ENCODE measurements around the gene CNTNAP5.

The CNTNAP5 gene

DNA sequence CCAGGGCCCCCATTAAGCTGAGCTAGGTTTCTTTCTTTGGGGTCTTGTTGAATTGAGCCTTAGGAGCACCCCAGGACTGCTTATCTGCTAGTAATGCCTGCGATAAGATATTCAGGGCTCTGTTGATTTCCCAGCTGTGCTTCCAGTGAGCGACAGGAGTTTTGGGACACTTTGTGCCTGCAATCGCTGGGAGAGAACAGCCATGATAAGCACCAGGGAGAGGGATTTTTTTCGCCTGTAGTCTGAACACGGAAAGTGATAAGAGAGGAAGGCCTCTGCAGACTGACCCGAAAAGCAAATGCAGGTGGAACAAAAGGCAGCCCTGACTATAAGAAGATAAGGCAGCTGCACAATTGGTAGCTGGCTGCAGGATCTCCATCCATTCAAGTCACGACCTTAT is 244.3 kb downstream of the CNTNAP5 start:
- no peak for DNase-seq (ENCODE audit: low read depth)

- no peak for DNase-seq (ENCODE audit: low read depth)
Observed at GRCh38 chr2:124272261-124272841, 247.3 kb downstream of the CNTNAP5 start.

GRCh38 chr2:124281541-124281940 is 256.5 kb downstream of the CNTNAP5 start:
- no peak for DNase-seq (ENCODE audit: low read depth)

DNA sequence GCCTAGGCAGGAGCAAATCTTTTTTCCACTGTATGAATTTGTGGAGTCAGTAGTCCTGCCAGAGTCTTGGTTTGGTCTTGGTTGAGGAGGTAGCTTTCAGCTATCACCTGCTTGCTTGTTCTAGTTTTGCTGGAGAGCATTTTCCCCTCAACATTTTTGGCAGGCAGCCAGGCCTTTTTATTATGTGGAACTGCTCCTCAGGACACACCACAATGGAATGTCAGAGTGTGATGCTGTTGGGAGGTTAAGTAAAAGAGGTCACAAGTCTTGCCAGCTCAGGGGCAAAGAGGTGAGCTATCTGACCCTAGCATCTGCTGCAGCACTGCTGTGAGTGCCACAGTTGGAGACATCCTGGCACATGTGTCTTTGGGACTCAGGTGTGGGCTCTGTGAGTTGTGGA is 258.0 kb downstream of the CNTNAP5 start:
- no peak for DNase-seq (ENCODE audit: low read depth)

GRCh38 chr2:124286089-124286783 is 261.1 kb downstream of the CNTNAP5 start:
- no peak for DNase-seq (ENCODE audit: low read depth)

DNA sequence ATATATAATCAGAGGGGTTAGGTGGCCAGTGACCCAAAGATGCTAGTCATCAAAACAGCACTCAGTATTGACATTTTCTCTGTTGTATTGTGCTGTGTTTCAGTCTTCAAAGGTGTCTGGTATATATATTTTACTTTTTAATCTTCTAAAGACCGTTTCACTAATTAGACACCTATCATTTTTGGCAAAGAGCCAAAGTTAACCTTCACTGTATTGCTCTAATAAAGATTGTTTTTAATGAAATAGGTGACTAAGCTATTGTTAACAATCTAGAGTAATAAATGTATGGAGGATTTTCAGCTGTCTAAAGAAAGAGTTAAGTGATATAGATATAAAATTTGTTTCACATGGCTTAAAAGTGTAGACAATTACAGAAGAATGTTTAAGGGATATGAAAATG is 264.0 kb downstream of the CNTNAP5 start:
- no peak for DNase-seq (ENCODE audit: low read depth)

DNA sequence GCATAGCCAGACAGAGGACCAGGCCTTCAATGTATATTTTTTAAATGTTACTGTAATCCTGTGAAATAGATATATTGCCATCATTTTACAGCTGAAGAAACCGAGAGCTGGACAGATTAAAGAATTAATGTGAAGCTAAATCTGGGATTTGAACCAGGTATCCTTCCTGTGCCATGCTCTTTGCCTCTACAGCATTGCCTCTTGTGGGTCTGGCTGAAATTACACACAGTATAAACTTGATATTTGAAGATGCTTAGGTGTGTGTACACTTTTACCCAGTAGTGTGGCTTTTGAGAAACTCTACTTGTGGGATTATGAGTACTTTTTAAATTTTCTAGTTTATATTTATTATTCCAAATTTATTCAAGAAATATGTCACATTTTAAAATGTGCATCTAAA is 264.5 kb downstream of the CNTNAP5 start:
- DNase-seq (ENCODE audit: low read depth): no peak

- DNase-seq (ENCODE audit: low read depth): no peak
Observed at GRCh38 chr2:124296470-124296869, 271.4 kb downstream of the CNTNAP5 start.

DNA sequence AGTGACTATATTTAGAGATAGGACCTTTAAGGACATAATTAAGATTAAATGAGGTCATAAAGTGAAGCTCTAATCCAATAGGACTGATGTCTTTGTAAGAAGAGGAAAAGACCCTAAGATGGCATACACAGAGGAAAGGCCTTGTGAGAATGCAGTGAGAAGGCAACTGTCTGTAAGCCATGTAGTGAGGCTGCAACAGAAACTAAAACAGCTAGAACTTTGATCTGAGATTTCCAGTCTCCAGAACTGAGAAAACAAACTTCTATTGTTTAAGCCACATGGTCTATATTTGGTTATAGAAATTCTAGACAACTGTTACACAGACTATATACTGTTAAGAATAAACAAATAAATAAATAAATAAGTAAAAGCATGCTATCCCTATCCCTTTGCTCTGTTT is 276.8 kb downstream of the CNTNAP5 start:
- no peak for DNase-seq (ENCODE audit: low read depth)

- DNase-seq (ENCODE audit: low read depth): no peak
Observed at GRCh38 chr2:124308319-124309062, 283.4 kb downstream of the CNTNAP5 start.

- DNase-seq (ENCODE audit: low read depth): no peak
Observed at GRCh38 chr2:124309563-124310138, 284.6 kb downstream of the CNTNAP5 start.

DNA sequence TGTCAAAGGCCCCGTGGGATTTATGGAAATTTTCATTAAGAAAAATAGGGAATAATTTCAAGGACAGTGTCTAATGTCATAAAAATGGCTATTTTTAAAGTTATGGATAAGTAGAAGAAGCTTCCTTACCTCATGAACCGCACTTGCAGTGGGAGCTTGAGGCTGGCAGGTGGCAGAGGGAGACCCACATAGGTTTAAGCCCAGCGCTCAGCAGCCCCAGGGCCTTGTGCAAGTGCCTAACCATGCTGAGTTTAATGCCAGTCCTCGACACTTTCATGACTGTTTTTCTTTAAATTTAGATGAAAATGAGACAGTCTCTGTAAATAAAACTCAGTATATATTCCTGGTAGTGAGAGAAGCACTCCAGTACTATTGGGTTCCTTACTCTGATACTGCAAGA is 285.6 kb downstream of the CNTNAP5 start:
- no peak for DNase-seq (ENCODE audit: low read depth)

DNA sequence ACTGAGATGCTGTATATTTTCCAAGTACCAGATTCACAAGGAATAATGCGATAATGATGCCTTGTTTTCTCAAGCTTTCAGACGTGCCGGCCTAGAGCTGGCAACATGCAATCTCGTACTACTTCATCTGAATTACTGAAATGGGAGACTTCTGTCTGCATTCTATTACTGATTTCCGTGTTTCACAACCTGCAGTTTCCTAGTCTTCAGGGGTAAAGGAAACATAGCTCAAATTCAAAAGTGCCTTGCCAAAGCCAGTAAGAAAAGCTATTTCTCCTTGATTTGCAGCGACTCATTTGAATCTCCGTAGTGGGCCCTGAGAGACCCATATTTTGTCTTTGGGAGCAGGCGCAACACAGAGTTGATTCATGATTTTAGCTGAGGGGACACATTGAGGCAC is 289.0 kb downstream of the CNTNAP5 start:
- no peak for DNase-seq (ENCODE audit: low read depth)

DNA sequence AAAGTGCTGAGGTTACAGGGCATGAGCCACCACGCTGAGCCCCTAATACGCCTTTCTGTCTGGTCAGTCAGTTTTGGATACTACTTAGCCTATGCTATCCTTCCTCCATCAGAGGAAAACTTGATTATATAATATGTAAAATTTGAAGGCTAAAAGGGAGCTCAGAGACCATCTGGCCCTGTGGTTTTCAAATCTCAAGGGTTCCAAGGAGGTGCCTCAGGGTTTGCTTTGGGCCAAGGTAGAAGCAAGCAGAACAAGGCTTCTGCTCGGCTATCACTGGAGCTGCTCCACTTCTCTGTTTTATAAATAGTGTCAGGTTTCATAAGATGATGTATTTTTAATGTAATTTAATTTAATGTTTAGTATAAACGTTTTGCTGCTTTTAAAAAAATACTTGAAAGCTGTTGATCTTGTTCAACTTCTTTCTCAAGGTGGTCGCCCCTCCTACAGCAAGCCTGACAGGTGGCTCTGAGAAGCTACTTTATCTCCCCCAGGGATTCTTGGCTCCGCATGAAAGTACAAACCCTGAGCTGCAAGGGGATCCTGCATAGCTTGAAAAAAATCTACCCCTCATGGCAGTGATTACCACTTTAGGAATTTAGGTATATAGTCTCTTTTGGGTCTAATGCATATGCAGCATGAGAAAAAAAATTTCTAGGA is 290.3 kb downstream of the CNTNAP5 start:
- DNase-seq (ENCODE audit: low read depth): no peak

GRCh38 chr2:124316133-124316532 is 291.0 kb downstream of the CNTNAP5 start:
- DNase-seq (ENCODE audit: low read depth): no peak

DNA sequence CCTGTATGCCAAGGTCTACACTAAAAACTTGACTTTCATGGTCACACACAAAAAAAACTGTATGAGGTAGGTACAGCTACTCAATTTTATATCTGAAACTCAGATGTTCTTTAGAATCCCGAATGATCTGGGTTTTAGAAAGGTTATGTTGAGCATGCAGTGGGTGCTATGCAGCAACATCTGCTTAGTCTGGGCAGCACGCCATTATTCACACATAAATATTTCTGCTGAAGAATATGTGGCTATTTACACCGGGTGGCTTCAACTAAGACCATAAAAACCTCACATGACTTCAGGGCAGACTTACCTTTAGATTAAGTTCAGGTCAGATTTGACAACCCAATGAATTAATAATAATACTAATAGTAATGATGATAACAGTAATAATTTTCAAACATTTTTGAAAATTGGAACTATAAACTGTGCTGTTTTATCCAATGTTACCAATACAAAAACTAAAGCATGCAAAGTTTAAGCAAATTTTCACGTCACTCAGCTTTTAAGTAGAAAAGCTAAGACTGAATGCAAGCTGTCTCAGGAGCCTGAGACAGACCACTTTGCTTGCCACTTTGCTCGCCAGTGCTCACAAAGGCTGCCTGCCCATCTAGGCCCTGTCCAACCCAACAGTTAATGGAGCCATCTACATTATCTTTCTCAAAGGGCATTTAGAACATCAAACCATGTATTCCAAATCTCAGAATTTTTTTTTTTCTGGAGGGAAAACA is 292.0 kb downstream of the CNTNAP5 start:
- no peak for DNase-seq (ENCODE audit: low read depth)

- DNase-seq (ENCODE audit: low read depth): no peak
Observed at GRCh38 chr2:124317628-124318027, 292.5 kb downstream of the CNTNAP5 start.

- no peak for DNase-seq (ENCODE audit: low read depth)
Observed at GRCh38 chr2:124318913-124319312, 293.8 kb downstream of the CNTNAP5 start.

GRCh38 chr2:124319577-124319976 is 294.5 kb downstream of the CNTNAP5 start:
- DNase-seq (ENCODE audit: low read depth): no peak

DNA sequence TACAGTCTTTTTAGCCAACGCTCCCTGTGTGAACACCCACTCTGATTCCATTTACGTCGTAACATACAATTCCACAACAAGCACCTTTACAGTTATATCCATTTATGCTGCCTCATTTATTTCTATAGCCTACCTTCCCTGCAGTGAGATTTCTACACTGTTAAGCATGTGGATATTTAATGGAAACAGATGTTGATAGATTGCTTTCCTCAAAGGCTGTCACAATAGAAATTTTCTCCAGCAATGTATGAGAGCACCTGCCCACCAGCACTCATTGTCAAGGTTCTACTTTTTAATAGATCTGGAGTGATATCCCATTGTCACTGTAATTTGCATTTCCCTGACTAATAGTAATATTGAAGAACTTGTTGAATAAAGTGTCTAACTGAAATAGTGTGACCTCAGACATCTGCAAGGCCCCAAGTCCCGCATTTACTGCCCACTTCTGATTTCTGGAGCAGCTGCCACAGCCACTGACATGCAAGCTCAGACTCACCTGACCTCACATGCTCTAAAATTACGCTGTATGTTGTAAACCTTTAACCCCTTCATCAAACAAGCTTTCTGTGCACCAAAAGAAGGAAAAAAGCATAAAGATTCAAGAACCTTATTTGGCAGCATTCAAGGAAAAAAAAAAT is 295.1 kb downstream of the CNTNAP5 start:
- DNase-seq (ENCODE audit: low read depth): no peak

GRCh38 chr2:124323321-124323720 is 298.2 kb downstream of the CNTNAP5 start:
- DNase-seq (ENCODE audit: low read depth): no peak
